Sigmoid colon (tissue), 7 donors: ENCODE results near the gene FSTL4. TPM values are rescaled to one million over a fixed set of nuclear protein-coding genes. Genes with fewer than 3 reads are reported as not detected.

ENCODE experiments used
- DNase-seq: peaks from one replicate; pipeline ENCODE4 v3.0.0-alpha.2; 2019
- H3K27ac ChIP-seq, 4 donors: fragments of 200-600 bp; sonication (generic); one replicate each; pipeline ENCODE4 v1.5.1; 2016 to 2019; ENCODE audit warnings: mild to moderate bottlenecking in 1 of 4
- H3K27me3 ChIP-seq, 3 donors: fragments of 200-600 bp; sonication (generic); one replicate each; pipeline ENCODE4 v1.5.1; 2019; ENCODE audit warnings: mild to moderate bottlenecking in 1 of 3
- H3K36me3 ChIP-seq, 4 donors: fragments of 200-600 bp; sonication (generic); one replicate each; pipeline ENCODE4 v1.5.1; 2016 to 2019
- H3K4me1 ChIP-seq, 4 donors: fragments of 200-600 bp; sonication (generic); one replicate each; pipeline ENCODE4 v1.5.1; 2017 to 2019
- H3K4me3 ChIP-seq, 4 donors: fragments of 200-600 bp; sonication (generic); one replicate each; pipeline ENCODE4 v1.5.1; 2017 to 2019; ENCODE audit warnings: mild to moderate bottlenecking in 2 of 4, moderate library complexity in 1 of 4
- H3K9me3 ChIP-seq, 4 donors: fragments of 200-600 bp in 3 of 4; sonication (generic) in 3 of 4; one replicate each; pipeline versions ENCODE4 v1.5.1 to v1.6.1; 2013 to 2019
- CTCF ChIP-seq, 4 experiments: fragments of 450-650 bp in 3 of 4; fragments of 200-600 bp in 1 of 4; IDR thresholded peaks; one replicate each; pipeline ENCODE4 v1.5.1; 2016 to 2019; ENCODE audit warnings: antibody characterized with exemption in 4 of 4, mild to moderate bottlenecking in 3 of 4, moderate library complexity in 2 of 4
- EP300 ChIP-seq, 4 donors: sonication (generic); formaldehyde crosslinking; IDR thresholded peaks; one replicate each; pipeline ENCODE4 v1.6.1; 2017; ENCODE audit warnings: antibody characterized with exemption in 4 of 4
- POLR2A ChIP-seq, 2 donors: fragments of 450-650 bp; IDR thresholded peaks; one replicate each; pipeline ENCODE4 v1.6.1; 2016; ENCODE audit warnings: antibody characterized with exemption in 2 of 2, mild to moderate bottlenecking in 2 of 2, moderate library complexity in 2 of 2
- POLR2AphosphoS5 ChIP-seq, 4 donors: sonication (generic); formaldehyde crosslinking; IDR thresholded peaks; one replicate each; pipeline ENCODE4 v1.6.1; 2017; ENCODE audit warnings: antibody characterized with exemption in 4 of 4
- WGBS, 2 donors: extraction: QIAGEN DNeasy Blood & Tissue Kit; methylation state at CpG; one replicate each; pipeline ENCODE4 v1.1.7; 2013; 5-methylcytosine and 5-hydroxymethylcytosine counted together
- intact Hi-C: fragments of 100-400 bp; cut with DNase I; formaldehyde crosslinking; loops from one replicate; pipeline ENCODE4 v1.15.1; 2023
- polyA plus RNA-seq, 3 donors: library from polyadenylated mRNA; stranded (reverse); fragments of 200-250 nt; gene quantifications; one replicate each; pipeline ENCODE4 v1.2.3, GENCODE V29; 2013
- total RNA-seq, 4 donors: library from RNA; depleted of rRNA; stranded (reverse); fragments of >200 nt; gene quantifications; one replicate each; pipeline ENCODE4 v1.1.0, GENCODE V29; 2016
- donor health status: healthy with polysubstance abuse.
- donor health status: Bipolar disorder and iron deficiency.
- donor health status: healthy.

FSTL4 gene
- total RNA-seq (under 1 TPM in 1 of 4 donors, not detected in 3; 0.28 TPM), polyA plus RNA-seq (under 1 TPM in 2 of 3 donors, not detected in 1; 0.23 to 0.45 TPM)

- Histone ChIP-seq H3K4me1 (peaks cover 0 to 22% (median 22%) of the 10 kb centered on the region in 4 donors), H3K36me3 (no peaks in the 10 kb centered on the region), H3K27ac (no peak within 1 kb of the TSS), H3K9me3 (no peaks in the 10 kb centered on the region), H3K27me3 (peaks cover 34 to 77% (median 55%) of the 10 kb centered on the region in 3 donors), H3K4me3 (peak within 1 kb of the TSS in 3 of 4 donors; percentile 27 to 45 (median 42))
- TF ChIP-seq POLR2A (IDR thresholded peaks at IDR 0.05): no peak
- no peak for TF ChIP-seq EP300 (IDR thresholded peaks at IDR 0.05)
- no peak for TF ChIP-seq POLR2AphosphoS5 (IDR thresholded peaks at IDR 0.05)
- TF ChIP-seq CTCF (IDR thresholded peaks at IDR 0.05): no peak
- DNase-seq: no peak
- WGBS, 2 donors: 1 to 2% methylated on average over 74 of the region's 74 CpGs
- intact Hi-C loops: loop anchor here (10.0 kb wide), 1 partner anchor 188 kb away; no protein-coding TSS in a partner anchor
These were observed at the start of gene FSTL4 for GRCh38 chr5:133612249-133612860. Gene FSTL4, minus strand, starts transcription at chr5:133612541.

DNA sequence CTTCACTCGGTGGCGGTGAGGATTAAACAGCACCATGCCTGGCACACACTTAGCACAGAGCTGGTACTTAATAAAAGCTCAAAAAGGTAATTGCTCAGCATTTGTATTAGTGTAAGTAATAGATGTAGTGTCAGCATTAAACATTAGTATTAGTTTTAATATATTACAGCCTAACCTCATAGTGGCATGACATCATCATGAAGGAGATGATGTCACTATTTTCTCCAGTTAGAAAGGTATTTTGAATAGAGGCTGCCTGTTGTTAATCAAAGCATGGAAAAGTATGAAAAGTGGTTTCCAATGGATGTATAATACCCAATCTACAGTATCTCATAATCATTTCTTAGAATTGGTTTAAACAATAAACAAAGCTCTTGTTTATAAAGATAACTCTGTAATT, 49.0 kb upstream of the FSTL4 start:
- Histone ChIP-seq H3K9me3 (no peaks in the 10 kb centered on the region), H3K27ac (no peak overlapping the region), H3K4me3 (no peak overlapping the region), H3K27me3 (no peaks in the 10 kb centered on the region), H3K4me1 (no peaks in the 10 kb centered on the region), H3K36me3 (no peaks in the 10 kb centered on the region)
- WGBS, 2 donors: 95 to 96% methylated on average over 2 of the region's 2 CpGs
- intact Hi-C loops: no loop called here
- TF ChIP-seq POLR2AphosphoS5 (IDR thresholded peaks at IDR 0.05) (no peak), POLR2A (IDR thresholded peaks at IDR 0.05) (no peak), EP300 (IDR thresholded peaks at IDR 0.05) (no peak), CTCF (IDR thresholded peaks at IDR 0.05) (no peak)
- DNase-seq: no peak

GRCh38 chr5:133658327-133658726, 46.0 kb upstream of the FSTL4 start:
- 54% methylated on average over 1 of the region's 1 CpG for WGBS, 2 donors
- Histone ChIP-seq H3K9me3 (no peaks in the 10 kb centered on the region), H3K27me3 (no peaks in the 10 kb centered on the region), H3K4me3 (no peak overlapping the region), H3K4me1 (no peaks in the 10 kb centered on the region), H3K36me3 (no peaks in the 10 kb centered on the region), H3K27ac (no peak overlapping the region)
- TF ChIP-seq CTCF (IDR thresholded peaks at IDR 0.05): no peak
- no peak for TF ChIP-seq EP300 (IDR thresholded peaks at IDR 0.05)
- TF ChIP-seq POLR2A (IDR thresholded peaks at IDR 0.05): no peak
- no peak for TF ChIP-seq POLR2AphosphoS5 (IDR thresholded peaks at IDR 0.05)
- DNase-seq: no peak
- intact Hi-C loops: no loop called here

- Histone ChIP-seq H3K36me3 (no peaks in the 10 kb centered on the region), H3K9me3 (no peaks in the 10 kb centered on the region), H3K4me1 (no peaks in the 10 kb centered on the region), H3K27me3 (no peaks in the 10 kb centered on the region), H3K27ac (no peak overlapping the region), H3K4me3 (no peak overlapping the region)
- intact Hi-C loops: no loop called here
- DNase-seq: no peak
- 86 to 91% methylated on average over 5 of the region's 5 CpGs for WGBS, 2 donors
- TF ChIP-seq EP300 (IDR thresholded peaks at IDR 0.05) (no peak), CTCF (IDR thresholded peaks at IDR 0.05) (no peak), POLR2A (IDR thresholded peaks at IDR 0.05) (no peak), POLR2AphosphoS5 (IDR thresholded peaks at IDR 0.05) (no peak)
These were observed 44.7 kb upstream of the FSTL4 start for GRCh38 chr5:133657036-133657435.

DNA sequence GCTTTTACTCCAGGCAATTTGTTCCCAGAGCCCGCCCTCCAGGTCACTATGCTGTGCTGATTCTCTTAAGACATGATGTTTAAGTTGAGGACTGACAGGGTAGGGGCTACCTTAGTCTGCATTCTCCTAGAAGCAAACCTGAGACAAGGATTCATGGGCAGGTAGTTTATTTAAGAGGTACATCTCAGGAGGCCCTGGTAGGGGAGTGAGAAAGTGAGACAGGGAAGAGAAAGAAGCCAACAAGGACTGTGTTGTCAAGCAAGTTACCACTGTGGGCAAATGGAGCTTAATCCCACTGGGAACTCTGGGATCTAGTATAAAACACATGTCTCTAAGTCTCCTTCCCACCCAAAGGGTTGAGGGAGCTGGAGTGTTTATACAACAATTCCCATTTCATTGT, 43.6 kb upstream of the FSTL4 start:
- H3K4me3 ChIP-seq: no peak overlapping the region
- H3K27ac ChIP-seq: no peak overlapping the region
- DNase-seq: no peak
- WGBS, 2 donors: 86% methylated on average over 1 of the region's 1 CpG
- intact Hi-C loops: no loop called here
- H3K4me1 ChIP-seq: no peaks in the 10 kb centered on the region
- H3K27me3 ChIP-seq: no peaks in the 10 kb centered on the region
- no peaks in the 10 kb centered on the region for H3K36me3 ChIP-seq
- no peaks in the 10 kb centered on the region for H3K9me3 ChIP-seq
- TF ChIP-seq POLR2AphosphoS5 (IDR thresholded peaks at IDR 0.05) (no peak), EP300 (IDR thresholded peaks at IDR 0.05) (no peak), CTCF (IDR thresholded peaks at IDR 0.05) (no peak), POLR2A (IDR thresholded peaks at IDR 0.05) (no peak)
